HG03354 (cell line): Measurements from ENCODE around the gene GJA4.
"Not testable (repeated sequence)": the region's sequence is repeated elsewhere in the genome, so short reads cannot be mapped to it uniquely, and the experiment has no call there.

Experiments
- ATAC-seq: cut with Tn5 transposase; IDR thresholded peaks from one replicate; pipeline ENCODE4 v1.9.1; 2021; ENCODE audit warnings: mild to moderate bottlenecking; ENCODE audit not compliant: unreplicated experiment, poor library complexity, severe bottlenecking

GJA4 gene

DNA sequence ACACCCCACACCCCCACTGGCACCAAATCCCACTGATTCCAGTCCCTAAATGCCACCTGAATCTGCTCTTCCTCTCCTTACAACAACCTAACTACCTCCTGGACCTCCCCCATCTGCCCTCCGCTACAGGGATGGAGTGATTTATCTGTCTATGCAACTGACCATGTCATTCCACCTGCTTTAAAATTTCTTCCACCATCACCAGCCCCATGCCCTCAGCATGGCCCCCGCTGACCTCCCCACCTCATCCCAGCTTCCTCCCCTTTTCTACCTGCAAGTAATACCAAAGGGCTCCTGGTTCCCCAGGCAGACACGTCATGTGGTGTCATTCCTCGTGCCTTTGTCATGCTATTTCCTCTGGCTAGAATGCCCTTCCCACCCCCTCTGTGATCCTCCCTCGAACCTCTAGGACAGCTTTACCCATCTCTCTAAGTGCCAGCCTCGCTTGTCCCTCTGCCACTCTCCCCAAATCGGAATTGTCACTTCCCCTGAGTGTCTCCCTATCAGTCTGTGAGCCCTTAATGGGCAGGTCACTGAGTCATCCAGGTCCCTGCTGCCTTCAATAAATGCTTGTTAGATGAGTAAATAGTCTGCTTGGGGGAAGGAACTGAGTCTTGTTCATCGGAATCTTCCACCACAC is 29.5 kb upstream of the GJA4 start:
- no peak for ATAC-seq

DNA sequence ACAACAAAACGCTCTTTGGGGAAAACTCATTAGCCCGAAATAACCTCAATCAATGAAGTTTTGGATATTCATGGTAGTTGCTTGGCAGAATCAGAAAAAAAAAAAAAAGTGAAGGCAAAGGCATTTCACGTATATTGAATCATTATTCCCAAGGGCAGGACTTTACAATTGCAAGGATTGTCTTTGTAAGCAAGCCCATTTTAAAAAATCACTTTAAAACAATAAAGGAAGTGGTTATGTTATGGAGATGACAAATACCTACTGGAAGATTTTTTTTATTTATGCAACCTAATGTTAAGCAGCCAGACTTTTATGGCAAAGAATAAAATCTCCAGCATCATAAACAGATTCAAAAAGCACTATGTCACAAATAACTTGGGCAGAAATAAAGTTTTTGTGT is 23.9 kb upstream of the GJA4 start:
- ATAC-seq: no peak

DNA sequence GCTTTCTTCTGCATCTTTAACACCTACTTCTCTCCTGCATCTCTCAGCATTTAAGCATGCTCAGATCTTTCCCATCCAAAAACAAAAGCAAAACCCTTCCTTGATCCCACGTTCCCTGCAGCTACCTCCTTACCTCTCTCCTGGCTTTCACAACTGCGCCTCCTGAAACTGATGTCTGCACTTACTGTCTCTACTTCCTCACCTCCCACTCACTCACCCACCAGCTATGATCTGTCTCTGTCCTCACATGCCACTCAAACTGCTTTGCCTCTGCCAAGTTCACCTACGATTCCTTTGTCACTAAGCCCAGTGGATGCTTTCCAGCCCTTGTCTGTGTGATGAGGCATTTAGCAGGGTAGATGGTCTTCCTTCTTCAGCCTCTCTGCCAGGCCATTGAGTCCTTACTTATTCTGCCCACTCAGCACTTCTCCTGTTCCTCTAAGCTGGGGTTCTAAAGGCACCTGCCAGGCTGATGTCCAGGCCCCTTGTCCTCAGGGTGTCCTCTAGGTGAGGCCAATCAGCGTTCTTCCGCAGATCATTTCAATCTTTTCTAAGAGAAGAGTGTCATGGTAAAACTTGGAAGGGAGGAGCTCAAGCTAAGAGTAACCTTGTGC is 21.8 kb upstream of the GJA4 start:
- no peak for ATAC-seq

DNA sequence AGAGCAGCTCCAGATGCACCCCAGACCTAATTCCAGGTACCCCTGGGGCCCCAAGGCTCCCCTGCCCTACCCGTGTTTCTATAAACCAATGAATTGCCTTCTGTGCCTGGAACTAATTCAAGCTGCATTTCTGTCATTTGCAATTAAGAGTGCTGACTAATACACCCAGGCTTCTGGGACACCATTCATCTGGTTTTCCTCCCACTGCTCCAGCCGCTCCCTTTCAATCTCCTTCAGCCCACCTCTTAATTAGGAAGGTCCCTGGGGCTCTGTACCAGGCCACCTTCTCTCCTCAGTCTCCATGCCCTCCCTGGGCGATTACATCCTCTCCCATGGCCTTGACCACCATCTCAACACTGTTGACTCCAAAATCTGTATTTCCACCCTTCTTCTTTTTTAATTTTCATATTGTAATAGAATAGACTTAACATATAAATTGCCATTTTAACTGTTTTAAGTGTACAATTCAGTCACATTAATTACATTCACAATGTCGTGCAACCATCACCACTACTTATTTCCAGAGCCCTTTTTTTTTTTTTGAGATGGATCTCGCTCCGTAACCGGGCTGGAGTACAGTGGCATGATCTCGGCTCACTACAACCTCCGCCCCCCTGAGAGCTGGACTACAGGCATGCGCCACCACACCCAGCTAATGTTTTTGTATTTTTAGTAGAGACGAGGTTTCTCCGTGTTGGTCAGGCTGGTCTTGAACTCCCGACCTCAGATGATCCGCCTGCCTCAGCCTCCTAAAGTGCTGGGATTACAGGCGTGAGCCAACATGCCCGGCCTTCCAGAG is 21.0 kb upstream of the GJA4 start:
- no peak for ATAC-seq

DNA sequence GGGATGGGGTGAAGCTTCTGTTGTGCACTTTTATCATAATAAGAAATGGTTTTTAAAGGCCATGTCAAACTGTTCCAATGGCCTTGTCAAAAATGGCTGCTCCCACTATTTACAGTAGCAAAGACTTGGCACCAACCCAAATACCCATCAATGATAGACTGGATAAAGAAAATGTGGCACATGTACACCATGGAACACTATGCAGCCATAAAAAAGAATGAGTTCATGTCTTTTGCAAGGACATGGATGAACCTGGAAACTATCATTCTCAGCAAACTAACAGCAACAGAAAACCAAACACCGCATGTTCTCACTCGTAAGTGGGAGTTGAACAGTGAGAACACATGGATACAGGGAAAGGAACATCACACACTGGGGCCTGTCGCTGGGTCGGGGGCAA is 19.7 kb upstream of the GJA4 start:
- ATAC-seq: not testable (repeated sequence)

DNA sequence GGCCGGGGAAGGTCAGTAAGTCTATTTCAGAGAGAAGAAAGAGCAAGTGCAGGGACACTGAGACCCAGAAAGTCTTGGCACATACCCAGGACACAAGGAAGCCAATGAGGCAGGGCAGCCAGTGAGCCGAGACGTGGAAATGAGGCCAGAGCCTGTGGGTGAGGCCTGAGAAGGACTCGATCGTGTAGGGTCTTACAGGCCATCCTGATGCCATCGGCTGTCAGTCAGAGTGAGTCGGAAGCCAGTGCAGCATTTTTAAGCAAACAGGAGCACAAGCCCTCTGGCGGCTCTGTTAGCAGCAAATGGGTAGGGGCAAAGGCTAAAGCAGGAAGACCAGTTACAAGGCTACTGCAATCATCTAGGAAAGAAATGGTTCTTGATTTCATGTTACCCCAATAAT is 17.8 kb upstream of the GJA4 start:
- no peak for ATAC-seq

DNA sequence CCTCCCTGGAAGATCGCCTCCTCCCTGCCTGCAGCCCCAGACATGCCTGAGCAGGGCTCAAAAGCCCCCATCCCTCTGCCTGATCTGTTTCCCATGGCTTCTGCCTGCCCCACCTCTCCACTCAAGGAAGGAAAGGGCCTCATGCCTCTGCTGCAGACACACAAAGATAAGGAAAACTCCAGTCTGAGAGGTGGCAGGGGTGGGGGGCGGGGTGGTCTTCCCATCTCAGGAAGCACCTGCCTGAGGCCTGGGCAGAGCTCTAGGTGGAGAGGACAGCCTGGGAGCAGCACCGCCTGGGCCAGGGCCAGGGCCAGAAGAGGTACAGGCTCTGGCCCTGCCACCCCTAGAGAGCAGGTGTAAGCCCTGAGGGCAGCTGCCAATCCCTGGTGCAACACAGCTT is 15.9 kb upstream of the GJA4 start:
- no peak for ATAC-seq

DNA sequence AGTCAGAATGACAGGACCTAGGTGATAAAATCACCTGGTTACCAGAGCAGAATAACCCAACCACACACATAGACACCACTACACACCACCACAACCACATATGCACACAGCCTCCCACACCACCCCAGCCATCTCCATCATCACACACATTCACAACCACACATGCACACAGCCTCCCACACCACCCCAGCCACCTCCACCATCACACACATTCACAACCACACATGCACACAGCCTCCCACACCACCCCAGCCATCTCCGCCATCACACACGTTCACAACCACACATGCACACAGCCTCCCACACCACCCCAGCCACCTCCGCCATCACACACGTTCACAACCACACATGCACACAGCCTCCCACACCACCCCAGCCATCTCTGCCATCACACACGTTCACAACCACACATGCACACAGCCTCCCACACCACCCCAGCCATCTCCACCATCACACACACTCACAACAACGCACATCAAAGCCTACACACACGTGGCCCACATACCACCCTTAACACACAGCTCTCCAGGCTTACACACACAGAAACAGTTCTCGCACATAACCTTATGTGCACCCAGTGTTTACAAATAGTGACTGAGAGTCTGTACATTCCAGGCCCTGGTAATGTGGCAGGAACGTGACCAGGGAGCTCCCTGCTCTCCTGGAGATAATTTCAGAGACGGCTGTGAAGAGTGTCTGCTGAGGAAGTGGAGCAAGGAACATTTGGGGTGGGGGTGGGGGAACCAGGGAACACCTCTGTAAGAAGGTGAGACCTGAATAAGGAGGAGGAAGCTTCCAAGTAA is 15.1 kb upstream of the GJA4 start:
- ATAC-seq: no peak

DNA sequence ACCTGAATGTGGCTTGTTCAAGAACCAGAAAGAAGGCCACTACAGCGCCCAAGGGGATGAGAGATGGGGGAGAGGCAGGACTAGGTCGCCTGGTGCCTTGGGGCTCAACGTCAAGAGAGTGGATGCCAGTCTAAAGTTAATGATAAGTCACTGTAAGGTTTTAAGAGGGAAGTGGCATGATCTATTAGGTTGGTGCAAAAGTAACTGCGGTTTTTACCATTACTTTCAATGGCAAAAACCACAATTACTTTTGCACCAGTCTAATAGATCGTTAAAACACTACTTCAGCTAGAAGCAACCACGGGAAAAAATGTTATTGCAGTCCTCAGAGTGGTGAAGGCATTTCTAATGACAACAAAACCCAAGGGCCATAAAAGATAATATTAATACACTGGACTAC is 14.4 kb upstream of the GJA4 start:
- no peak for ATAC-seq

DNA sequence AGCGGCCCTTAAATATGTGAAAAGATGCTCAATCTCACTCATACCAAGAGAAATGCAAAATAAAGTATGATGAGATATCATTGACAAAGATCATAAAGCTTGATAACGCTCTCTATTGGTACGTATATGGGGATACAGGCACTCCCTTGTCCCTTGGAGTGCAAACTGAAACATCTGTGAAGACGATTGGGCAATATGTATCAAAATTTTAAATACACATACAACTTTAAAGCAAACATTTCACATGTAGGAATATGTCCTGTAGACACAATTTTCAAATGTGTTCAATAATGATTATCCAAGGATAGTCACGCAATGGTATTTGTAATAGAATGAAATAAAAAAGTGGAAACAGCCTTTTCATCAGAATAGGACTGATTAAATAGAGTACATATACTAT is 13.8 kb upstream of the GJA4 start:
- ATAC-seq: no peak

DNA sequence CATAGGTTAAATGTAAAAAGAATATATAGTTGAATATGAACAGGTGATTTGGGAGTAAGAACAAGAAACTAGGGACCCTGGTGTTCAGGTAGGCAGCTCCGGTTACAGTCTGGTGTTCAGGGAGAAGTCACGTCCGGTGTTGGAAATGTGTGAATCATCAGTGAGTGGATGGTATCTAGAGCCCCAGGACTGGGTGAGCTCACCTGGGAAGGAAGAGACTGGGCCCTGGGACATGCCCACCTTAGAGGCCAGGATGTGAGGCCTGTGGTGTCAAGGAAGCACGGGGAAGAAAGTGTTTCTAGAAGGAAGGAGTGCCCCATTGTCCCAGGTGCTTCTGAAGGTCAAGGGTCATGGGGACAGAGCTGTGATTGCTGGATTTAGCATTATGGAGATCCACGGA is 13.3 kb upstream of the GJA4 start:
- ATAC-seq: no peak

DNA sequence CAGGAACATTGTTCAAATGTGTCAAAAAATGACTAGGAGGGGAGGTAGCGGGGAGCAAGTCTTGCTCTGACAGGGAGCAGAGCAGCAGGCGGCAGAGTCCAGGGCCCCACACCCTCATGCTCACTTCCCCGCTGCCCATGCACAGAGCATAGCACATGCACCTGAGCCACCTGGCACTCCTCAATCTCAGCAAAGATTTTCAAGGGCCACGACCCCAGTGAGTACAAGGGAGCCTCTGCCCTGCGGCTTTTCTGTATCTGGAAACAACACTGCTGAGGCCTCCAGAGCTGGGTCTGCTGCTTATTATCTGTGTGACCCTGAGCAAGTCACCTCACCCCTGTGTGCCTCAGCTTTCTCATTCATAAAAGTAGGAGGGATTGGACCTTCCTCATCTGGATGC is 12.8 kb upstream of the GJA4 start:
- no peak for ATAC-seq

DNA sequence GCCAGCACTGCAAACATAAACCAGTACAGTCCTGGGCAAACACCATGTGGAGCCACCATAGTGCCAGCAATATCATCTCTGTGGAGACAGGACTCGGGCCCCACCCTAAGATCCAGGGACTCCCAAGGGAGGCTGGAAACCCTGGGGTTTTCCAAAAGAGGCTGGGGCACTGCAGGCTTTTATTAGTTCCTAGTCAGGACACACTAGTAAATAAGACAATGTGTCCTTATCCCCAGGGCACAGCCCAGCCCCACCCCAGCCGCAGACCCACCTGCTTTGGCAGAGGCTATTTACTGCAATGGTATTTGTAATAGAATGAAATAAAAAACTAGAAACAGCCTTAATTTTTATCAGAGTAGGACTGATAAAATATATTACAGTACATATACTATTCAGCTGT is 12.3 kb upstream of the GJA4 start:
- ATAC-seq: no peak

DNA sequence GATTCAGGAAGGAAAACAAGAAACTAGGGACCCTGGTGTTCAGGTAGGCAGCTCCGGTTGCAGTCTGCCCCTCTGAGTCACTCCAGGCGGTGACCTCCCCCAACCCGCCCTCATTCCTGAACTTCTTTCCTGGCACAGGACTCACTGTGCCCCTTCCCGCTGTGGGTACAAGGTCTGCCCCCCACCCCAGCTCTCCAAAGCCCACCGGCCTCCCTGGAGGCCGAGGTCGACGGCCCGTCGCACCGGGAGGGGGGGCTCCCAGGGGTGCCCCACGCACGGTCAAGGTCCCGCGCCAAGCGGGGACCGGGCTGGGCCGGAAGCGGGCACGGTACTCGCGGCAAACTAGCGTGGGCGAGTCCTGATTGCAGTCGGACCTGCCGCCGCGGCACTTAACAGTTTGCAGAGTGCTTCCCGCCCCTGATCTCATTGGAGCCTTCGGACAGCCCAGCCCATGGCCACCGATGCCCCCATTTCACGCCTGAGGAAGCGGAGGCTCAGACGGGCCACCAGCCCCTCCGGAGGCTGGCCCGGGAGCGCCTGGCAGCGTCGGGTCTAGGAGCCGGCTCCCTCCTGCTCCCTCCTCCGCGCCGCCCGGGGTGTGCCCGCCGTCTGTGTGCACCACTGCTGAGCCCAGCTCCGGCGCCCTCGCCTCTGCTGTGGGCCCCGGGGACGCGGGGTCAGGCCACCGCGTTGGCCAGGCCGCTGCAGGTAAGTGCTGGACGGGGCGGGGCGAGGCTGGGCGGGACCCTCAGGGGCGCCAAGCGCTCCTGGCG is 11.5 kb upstream of the GJA4 start, which contains the start of gene GJB3:
GJB3 (plus strand) TSS at position 144 of the 773 bp plus-strand sequence. CDS start 3,549 bp downstream, outside the sequence.
- ATAC-seq: no peak

DNA sequence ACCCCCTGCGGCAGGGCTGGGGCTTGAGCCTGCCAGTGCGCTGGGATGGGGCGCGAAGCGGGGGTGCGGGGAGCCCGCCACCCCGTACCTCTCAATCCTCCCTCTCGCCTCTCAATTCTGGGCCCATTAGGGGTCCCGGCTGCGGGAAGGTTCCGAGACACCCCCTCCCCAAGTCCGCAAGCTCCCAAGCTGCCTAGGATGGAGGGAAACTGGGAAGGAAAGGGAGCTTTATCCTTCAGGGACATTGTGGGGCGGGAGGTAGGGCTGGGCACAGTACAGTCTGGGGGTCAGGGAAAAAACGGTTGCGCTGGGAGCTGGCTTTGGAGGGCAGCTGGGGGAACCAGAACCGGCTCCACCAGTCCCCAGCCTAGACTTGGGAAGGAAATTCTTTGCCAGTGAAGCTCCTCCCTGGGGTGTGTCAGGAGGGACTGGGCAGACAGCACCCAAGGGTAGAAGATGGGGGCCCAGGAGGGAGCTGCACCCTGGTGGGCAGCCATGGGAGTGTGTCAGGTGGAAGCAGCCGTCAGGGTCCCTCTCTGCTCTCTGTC is 10.9 kb upstream of the GJA4 start:
- ATAC-seq: no peak

DNA sequence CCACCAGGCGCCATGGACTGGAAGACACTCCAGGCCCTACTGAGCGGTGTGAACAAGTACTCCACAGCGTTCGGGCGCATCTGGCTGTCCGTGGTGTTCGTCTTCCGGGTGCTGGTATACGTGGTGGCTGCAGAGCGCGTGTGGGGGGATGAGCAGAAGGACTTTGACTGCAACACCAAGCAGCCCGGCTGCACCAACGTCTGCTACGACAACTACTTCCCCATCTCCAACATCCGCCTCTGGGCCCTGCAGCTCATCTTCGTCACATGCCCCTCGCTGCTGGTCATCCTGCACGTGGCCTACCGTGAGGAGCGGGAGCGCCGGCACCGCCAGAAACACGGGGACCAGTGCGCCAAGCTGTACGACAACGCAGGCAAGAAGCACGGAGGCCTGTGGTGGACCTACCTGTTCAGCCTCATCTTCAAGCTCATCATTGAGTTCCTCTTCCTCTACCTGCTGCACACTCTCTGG is 8.0 kb upstream of the GJA4 start:
- no peak for ATAC-seq

DNA sequence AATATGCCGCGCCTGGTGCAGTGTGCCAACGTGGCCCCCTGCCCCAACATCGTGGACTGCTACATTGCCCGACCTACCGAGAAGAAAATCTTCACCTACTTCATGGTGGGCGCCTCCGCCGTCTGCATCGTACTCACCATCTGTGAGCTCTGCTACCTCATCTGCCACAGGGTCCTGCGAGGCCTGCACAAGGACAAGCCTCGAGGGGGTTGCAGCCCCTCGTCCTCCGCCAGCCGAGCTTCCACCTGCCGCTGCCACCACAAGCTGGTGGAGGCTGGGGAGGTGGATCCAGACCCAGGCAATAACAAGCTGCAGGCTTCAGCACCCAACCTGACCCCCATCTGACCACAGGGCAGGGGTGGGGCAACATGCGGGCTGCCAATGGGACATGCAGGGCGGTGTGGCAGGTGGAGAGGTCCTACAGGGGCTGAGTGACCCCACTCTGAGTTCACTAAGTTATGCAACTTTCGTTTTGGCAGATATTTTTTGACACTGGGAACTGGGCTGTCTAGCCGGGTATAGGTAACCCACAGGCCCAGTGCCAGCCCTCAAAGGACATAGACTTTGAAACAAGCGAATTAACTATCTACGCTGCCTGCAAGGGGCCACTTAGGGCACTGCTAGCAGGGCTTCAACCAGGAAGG is 7.4 kb upstream of the GJA4 start:
- ATAC-seq: no peak

DNA sequence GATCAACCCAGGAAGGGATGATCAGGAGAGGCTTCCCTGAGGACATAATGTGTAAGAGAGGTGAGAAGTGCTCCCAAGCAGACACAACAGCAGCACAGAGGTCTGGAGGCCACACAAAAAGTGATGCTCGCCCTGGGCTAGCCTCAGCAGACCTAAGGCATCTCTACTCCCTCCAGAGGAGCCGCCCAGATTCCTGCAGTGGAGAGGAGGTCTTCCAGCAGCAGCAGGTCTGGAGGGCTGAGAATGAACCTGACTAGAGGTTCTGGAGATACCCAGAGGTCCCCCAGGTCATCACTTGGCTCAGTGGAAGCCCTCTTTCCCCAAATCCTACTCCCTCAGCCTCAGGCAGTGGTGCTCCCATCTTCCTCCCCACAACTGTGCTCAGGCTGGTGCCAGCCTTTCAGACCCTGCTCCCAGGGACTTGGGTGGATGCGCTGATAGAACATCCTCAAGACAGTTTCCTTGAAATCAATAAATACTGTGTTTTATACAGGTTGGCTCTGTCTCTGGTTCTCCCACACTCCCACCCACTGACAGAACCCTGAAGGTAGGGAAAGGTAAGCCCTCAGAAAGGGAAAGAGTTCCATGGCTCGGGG is 6.8 kb upstream of the GJA4 start:
- ATAC-seq: no peak
